WERI-Rb-1 (cell line): Measurements from ENCODE around the gene HTR6.

Source experiments
- DNase-seq: peaks from one replicate; pipeline ENCODE4 v3.0.0-alpha.2; 2020
- H3K27ac ChIP-seq: fragments of 250-450 bp; sonication (Bioruptor Pico); 2 replicates; pipeline ENCODE4 v1.5.1; 2020; ENCODE audit warnings: mild to moderate bottlenecking, moderate library complexity
- H3K27me3 ChIP-seq: fragments of 250-450 bp; sonication (Bioruptor Pico); 2 replicates; pipeline ENCODE4 v1.5.1; 2021; ENCODE audit warnings: mild to moderate bottlenecking, low read depth, moderate library complexity; ENCODE audit not compliant: insufficient read depth, severe bottlenecking
- H3K36me3 ChIP-seq: fragments of 250-450 bp; sonication (Bioruptor Pico); 2 replicates; pipeline ENCODE4 v1.5.1; 2020; ENCODE audit warnings: mild to moderate bottlenecking, moderate library complexity
- H3K4me3 ChIP-seq: 2 replicates; pipeline ENCODE4 v1.5.1; 2011; ENCODE audit warnings: low read depth, mild to moderate bottlenecking, control low read depth, low read length
- H3K9me3 ChIP-seq: fragments of 250-450 bp; sonication (Bioruptor Pico); 2 replicates; pipeline ENCODE4 v1.5.1; 2021; ENCODE audit warnings: mild to moderate bottlenecking, moderate library complexity; ENCODE audit not compliant: severe bottlenecking
- TF ChIP-seq, protein P1 (sequence below): IDR thresholded peaks from 2 replicates; pipeline ENCODE4 v1.5.1; 2011; ENCODE audit warnings: low read depth, mild to moderate bottlenecking, control low read depth, inconsistent platforms, low read length

Gene HTR6

DNA sequence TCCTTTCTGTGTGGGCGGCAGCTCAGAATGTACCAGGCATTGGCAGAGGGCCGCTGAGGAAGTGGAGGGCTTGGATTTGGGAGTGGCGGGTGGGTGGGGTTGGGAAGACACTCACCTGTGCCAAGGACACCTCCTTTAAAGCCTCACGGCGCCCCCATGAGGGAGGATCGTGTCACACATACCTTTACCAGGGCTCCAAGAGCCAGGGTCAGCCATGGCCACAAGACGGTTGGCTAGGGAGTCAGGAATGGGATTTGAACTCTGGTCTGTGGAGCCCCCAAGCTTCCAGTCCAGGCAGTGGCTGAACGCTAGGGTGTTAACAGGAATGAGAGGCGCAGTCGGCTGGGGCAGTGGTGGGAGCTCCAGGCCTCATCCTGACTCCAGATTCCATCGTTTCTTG is 16.0 kb upstream of the HTR6 start:
- Histone ChIP-seq H3K27ac (no peak overlapping the region), H3K9me3 (no peaks in the 10 kb centered on the region), H3K4me3 (no peak overlapping the region), H3K27me3 (no peaks in the 10 kb centered on the region), H3K36me3 (no peaks in the 10 kb centered on the region)
- TF ChIP-seq, protein P1, sequence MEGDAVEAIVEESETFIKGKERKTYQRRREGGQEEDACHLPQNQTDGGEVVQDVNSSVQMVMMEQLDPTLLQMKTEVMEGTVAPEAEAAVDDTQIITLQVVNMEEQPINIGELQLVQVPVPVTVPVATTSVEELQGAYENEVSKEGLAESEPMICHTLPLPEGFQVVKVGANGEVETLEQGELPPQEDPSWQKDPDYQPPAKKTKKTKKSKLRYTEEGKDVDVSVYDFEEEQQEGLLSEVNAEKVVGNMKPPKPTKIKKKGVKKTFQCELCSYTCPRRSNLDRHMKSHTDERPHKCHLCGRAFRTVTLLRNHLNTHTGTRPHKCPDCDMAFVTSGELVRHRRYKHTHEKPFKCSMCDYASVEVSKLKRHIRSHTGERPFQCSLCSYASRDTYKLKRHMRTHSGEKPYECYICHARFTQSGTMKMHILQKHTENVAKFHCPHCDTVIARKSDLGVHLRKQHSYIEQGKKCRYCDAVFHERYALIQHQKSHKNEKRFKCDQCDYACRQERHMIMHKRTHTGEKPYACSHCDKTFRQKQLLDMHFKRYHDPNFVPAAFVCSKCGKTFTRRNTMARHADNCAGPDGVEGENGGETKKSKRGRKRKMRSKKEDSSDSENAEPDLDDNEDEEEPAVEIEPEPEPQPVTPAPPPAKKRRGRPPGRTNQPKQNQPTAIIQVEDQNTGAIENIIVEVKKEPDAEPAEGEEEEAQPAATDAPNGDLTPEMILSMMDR, result peak; percentile 50
- peak; percentile 70 for DNase-seq

DNA sequence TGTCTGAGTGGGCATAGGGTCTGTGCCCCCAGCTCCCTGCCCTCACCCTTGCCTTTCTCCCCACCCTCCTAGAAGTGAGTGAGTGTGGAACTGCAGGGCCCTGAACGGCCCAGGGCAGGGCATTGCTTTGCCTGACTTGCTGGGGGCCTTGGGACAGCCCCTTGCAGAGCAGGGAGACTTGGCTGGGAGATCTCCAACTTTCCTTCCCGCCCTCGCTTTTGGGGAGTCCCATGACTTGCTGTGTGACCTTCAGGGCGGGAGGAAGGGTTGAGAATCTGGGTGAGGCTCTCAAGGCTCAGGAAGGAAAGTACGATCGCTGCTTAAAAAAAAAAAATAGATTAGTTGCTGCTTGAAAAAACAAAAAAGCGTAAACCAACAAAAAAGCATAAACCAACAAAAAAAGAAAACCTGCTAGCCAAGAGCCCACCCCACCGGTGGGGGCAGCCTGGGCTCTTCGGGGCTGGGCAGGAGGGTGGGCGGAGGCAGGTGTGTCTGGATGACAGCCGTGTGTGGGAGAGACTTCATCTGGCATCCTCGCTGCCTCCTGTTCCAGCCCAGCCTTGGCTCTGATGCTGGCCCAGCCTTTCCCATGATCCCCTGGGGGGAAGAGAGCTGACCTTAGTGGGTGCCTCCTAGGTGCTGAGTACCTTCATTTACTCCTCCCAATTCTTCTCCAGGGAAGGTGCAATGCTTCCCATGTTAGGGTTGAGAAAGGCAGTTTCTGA is 14.1 kb upstream of the HTR6 start:
- H3K27ac ChIP-seq, result no peak overlapping the region

DNA sequence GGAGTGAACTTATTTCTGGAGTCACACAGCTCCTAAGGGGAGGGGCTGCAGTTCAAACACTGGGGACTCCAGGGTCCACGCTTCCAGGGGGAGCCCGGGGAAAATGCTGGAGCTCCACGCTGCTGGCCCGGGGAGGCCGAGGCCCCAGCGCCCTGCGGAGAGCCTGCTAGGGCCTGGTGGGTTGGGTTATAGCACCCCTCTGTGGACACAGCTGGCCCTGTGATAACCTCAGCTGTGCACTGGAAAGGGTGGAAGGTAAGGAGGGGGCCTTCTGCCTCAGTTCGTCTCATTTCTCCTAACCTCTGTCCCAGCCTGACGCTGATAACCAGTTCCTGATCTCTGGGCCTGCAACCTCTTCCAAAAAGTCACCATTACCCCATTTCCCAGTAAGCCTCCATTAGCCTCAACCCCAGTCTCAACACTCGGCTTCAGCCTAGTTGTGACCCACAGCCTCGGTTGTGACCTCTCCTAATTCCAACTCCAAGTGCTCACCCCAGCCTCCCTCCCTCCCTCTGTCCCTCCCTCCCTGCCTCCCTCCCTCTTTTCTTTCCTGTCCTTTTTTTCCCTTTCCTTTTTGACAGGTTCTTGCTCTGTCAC is 13.4 kb upstream of the HTR6 start:
- Histone ChIP-seq H3K36me3 (no peaks in the 10 kb centered on the region), H3K4me3 (no peak overlapping the region), H3K27me3 (no peaks in the 10 kb centered on the region), H3K9me3 (no peaks in the 10 kb centered on the region), H3K27ac (no peak overlapping the region)
- peak; percentile 64 for DNase-seq
- TF ChIP-seq, protein P1, result peak; percentile 92

More for the DNA sequence above, 14.1 kb upstream of the HTR6 start:
- no peak for DNase-seq
- Histone ChIP-seq H3K36me3 (no peaks in the 10 kb centered on the region), H3K4me3 (no peak overlapping the region), H3K27me3 (no peaks in the 10 kb centered on the region), H3K9me3 (no peaks in the 10 kb centered on the region)
- TF ChIP-seq, protein P1, result no peak

- Histone ChIP-seq H3K36me3 (no peaks in the 10 kb centered on the region), H3K27me3 (no peaks in the 10 kb centered on the region), H3K9me3 (no peaks in the 10 kb centered on the region), H3K27ac (no peak overlapping the region), H3K4me3 (no peak overlapping the region)
- TF ChIP-seq, protein P1, result no peak
- no peak for DNase-seq
These were observed 10.3 kb upstream of the HTR6 start for GRCh38 chr1:19654386-19654785.

DNA sequence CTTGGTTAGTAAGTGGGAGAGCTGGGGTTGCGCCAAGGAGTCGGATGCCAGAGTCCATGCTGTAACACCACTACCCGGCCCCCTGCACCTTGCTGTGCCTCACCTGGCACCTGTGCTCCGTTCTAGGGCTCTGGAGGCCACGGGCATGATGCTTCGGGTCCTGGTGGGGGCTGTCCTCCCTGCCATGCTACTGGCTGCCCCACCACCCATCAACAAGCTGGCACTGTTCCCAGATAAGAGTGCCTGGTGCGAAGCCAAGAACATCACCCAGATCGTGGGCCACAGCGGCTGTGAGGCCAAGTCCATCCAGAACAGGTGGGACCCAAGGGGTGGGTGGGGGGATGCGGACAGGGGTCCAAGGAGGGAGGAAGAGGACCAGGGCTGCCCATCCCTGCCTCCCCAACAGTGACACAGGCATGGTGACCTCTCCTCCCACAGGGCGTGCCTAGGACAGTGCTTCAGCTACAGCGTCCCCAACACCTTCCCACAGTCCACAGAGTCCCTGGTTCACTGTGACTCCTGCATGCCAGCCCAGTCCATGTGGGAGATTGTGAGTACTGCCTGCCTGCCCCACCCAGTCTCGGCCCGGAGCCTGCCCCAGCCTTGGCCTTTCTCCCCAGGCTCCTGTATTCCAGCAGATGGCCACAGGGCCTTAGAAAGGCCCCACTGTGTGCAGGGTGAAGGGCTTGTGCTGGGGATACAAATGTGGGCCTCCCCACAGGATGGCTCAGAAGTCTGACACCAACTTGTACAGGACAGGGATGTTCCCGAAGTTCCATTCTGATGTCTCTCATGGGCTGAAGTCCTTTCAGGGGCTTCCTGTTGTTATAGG is 9.6 kb upstream of the HTR6 start:
- H3K27me3 ChIP-seq, result no peaks in the 10 kb centered on the region
- TF ChIP-seq, protein P1, result no peak
- no peak overlapping the region for H3K4me3 ChIP-seq
- DNase-seq, result no peak
- no peak overlapping the region for H3K27ac ChIP-seq
- no peaks in the 10 kb centered on the region for H3K9me3 ChIP-seq
- H3K36me3 ChIP-seq, result no peaks in the 10 kb centered on the region
